Measurements from ENCODE around the gene CHAC1.
"Not testable (repeated sequence)": the region's sequence is repeated elsewhere in the genome, so short reads cannot be mapped to it uniquely, and the experiment has no call there.

The CHAC1 gene

GRCh38 chr15:40957041-40957555, 3.8 kb downstream of the CHAC1 start:
- H3K4me1 ChIP-seq (ENCODE audit: control insufficient read depth, insufficient read depth, low read length): peaks cover 7% of the 10 kb centered on the region
- no peaks in the 10 kb centered on the region for H3K9me3 ChIP-seq (ENCODE audit: control insufficient read depth, insufficient read depth, low read length)
- H3K4me3 ChIP-seq (ENCODE audit: low read length): no peak overlapping the region
- no peak overlapping the region for H3K27ac ChIP-seq (ENCODE audit: low read length)
- no CpG with 5 or more reads among the region's 4 CpGs for WGBS (ENCODE audit: insufficient coverage, insufficient read length)
- no peak for DNase-seq (ENCODE audit: low read depth, low spot score)
- H3K36me3 ChIP-seq (ENCODE audit: control insufficient read depth, insufficient read depth, low read length): peaks cover 18% of the 10 kb centered on the region
- H3K27me3 ChIP-seq (ENCODE audit: control insufficient read depth, insufficient read depth, low read length): no peaks in the 10 kb centered on the region

- no peak overlapping the region for H3K27ac ChIP-seq (ENCODE audit: low read length)
- no peak overlapping the region for H3K4me3 ChIP-seq (ENCODE audit: low read length)
- peaks cover 7% of the 10 kb centered on the region for H3K4me1 ChIP-seq (ENCODE audit: control insufficient read depth, insufficient read depth, low read length)
- no peak for DNase-seq (ENCODE audit: low read depth, low spot score)
- H3K36me3 ChIP-seq (ENCODE audit: control insufficient read depth, insufficient read depth, low read length): peaks cover 18% of the 10 kb centered on the region
- H3K27me3 ChIP-seq (ENCODE audit: control insufficient read depth, insufficient read depth, low read length): no peaks in the 10 kb centered on the region
- no peaks in the 10 kb centered on the region for H3K9me3 ChIP-seq (ENCODE audit: control insufficient read depth, insufficient read depth, low read length)
- no CpG with 5 or more reads among the region's 9 CpGs for WGBS (ENCODE audit: insufficient coverage, insufficient read length)
These were observed 4.3 kb downstream of the CHAC1 start for GRCh38 chr15:40957581-40958051.

GRCh38 chr15:40958146-40958545, 4.9 kb downstream of the CHAC1 start:
- no CpG with 5 or more reads among the region's 6 CpGs for WGBS (ENCODE audit: insufficient coverage, insufficient read length)
- Histone ChIP-seq H3K4me3 (ENCODE audit: low read length) (no peak overlapping the region), H3K9me3 (ENCODE audit: control insufficient read depth, insufficient read depth, low read length) (no peaks in the 10 kb centered on the region), H3K4me1 (ENCODE audit: control insufficient read depth, insufficient read depth, low read length) (peaks cover 7% of the 10 kb centered on the region), H3K36me3 (ENCODE audit: control insufficient read depth, insufficient read depth, low read length) (peaks cover 18% of the 10 kb centered on the region), H3K27ac (ENCODE audit: low read length) (no peak overlapping the region), H3K27me3 (ENCODE audit: control insufficient read depth, insufficient read depth, low read length) (no peaks in the 10 kb centered on the region)
- DNase-seq (ENCODE audit: low read depth, low spot score): no peak

GRCh38 chr15:40958723-40959122, 5.5 kb downstream of the CHAC1 start:
- no CpG with 5 or more reads among the region's 8 CpGs for WGBS (ENCODE audit: insufficient coverage, insufficient read length)
- no peak for DNase-seq (ENCODE audit: low read depth, low spot score)
- Histone ChIP-seq H3K36me3 (ENCODE audit: control insufficient read depth, insufficient read depth, low read length) (peaks cover 18% of the 10 kb centered on the region), H3K4me1 (ENCODE audit: control insufficient read depth, insufficient read depth, low read length) (peaks cover 7% of the 10 kb centered on the region), H3K27me3 (ENCODE audit: control insufficient read depth, insufficient read depth, low read length) (no peaks in the 10 kb centered on the region), H3K27ac (ENCODE audit: low read length) (no peak overlapping the region), H3K4me3 (ENCODE audit: low read length) (no peak overlapping the region), H3K9me3 (ENCODE audit: control insufficient read depth, insufficient read depth, low read length) (no peaks in the 10 kb centered on the region)

- WGBS (ENCODE audit: insufficient coverage, insufficient read length): no CpG with 5 or more reads among the region's 22 CpGs
- peaks cover 18% of the 10 kb centered on the region for H3K36me3 ChIP-seq (ENCODE audit: control insufficient read depth, insufficient read depth, low read length)
- no peak overlapping the region for H3K4me3 ChIP-seq (ENCODE audit: low read length)
- H3K27me3 ChIP-seq (ENCODE audit: control insufficient read depth, insufficient read depth, low read length): no peaks in the 10 kb centered on the region
- H3K4me1 ChIP-seq (ENCODE audit: control insufficient read depth, insufficient read depth, low read length): peaks cover 2% of the 10 kb centered on the region
- no peak for DNase-seq (ENCODE audit: low read depth, low spot score)
- H3K9me3 ChIP-seq (ENCODE audit: control insufficient read depth, insufficient read depth, low read length): no peaks in the 10 kb centered on the region
- H3K27ac ChIP-seq (ENCODE audit: low read length): no peak overlapping the region
These were observed 6.3 kb downstream of the CHAC1 start for GRCh38 chr15:40959331-40960141.

- H3K27ac ChIP-seq (ENCODE audit: low read length): no peak overlapping the region
- H3K27me3 ChIP-seq (ENCODE audit: control insufficient read depth, insufficient read depth, low read length): no peaks in the 10 kb centered on the region
- WGBS (ENCODE audit: insufficient coverage, insufficient read length): no CpG with 5 or more reads among the region's 16 CpGs
- H3K4me1 ChIP-seq (ENCODE audit: control insufficient read depth, insufficient read depth, low read length): peaks cover 2% of the 10 kb centered on the region
- no peaks in the 10 kb centered on the region for H3K9me3 ChIP-seq (ENCODE audit: control insufficient read depth, insufficient read depth, low read length)
- no peak for DNase-seq (ENCODE audit: low read depth, low spot score)
- no peak overlapping the region for H3K4me3 ChIP-seq (ENCODE audit: low read length)
- peaks cover 13% of the 10 kb centered on the region for H3K36me3 ChIP-seq (ENCODE audit: control insufficient read depth, insufficient read depth, low read length)
These were observed 7.0 kb downstream of the CHAC1 start for GRCh38 chr15:40960151-40960885.

GRCh38 chr15:40960925-40961324, 7.7 kb downstream of the CHAC1 start:
- WGBS (ENCODE audit: insufficient coverage, insufficient read length): no CpG with 5 or more reads among the region's 11 CpGs
- DNase-seq (ENCODE audit: low read depth, low spot score): no peak
- Histone ChIP-seq H3K27ac (ENCODE audit: low read length) (no peak overlapping the region), H3K27me3 (ENCODE audit: control insufficient read depth, insufficient read depth, low read length) (no peaks in the 10 kb centered on the region), H3K36me3 (ENCODE audit: control insufficient read depth, insufficient read depth, low read length) (peaks cover 7% of the 10 kb centered on the region), H3K4me1 (ENCODE audit: control insufficient read depth, insufficient read depth, low read length) (peaks cover 2% of the 10 kb centered on the region), H3K4me3 (ENCODE audit: low read length) (no peak overlapping the region), H3K9me3 (ENCODE audit: control insufficient read depth, insufficient read depth, low read length) (no peaks in the 10 kb centered on the region)

- DNase-seq (ENCODE audit: low read depth, low spot score); H3K4me1 ChIP-seq (ENCODE audit: control insufficient read depth, insufficient read depth, low read length): not testable (repeated sequence)
- WGBS (ENCODE audit: insufficient coverage, insufficient read length): no CpG with 5 or more reads among the region's 25 CpGs
These were observed 8.5 kb downstream of the CHAC1 start for GRCh38 chr15:40961740-40962139.

GRCh38 chr15:40962317-40962716, 9.0 kb downstream of the CHAC1 start:
- not testable (repeated sequence) for H3K36me3 ChIP-seq (ENCODE audit: control insufficient read depth, insufficient read depth, low read length); H3K4me1 ChIP-seq (ENCODE audit: control insufficient read depth, insufficient read depth, low read length); H3K9me3 ChIP-seq (ENCODE audit: control insufficient read depth, insufficient read depth, low read length); DNase-seq (ENCODE audit: low read depth, low spot score); H3K4me3 ChIP-seq (ENCODE audit: low read length); H3K27ac ChIP-seq (ENCODE audit: low read length); H3K27me3 ChIP-seq (ENCODE audit: control insufficient read depth, insufficient read depth, low read length)
- WGBS (ENCODE audit: insufficient coverage, insufficient read length): no CpG with 5 or more reads among the region's 14 CpGs

More at GRCh38 chr15:40961740-40962139, 8.5 kb downstream of the CHAC1 start:
- not testable (repeated sequence) for H3K27ac ChIP-seq (ENCODE audit: low read length); H3K4me3 ChIP-seq (ENCODE audit: low read length); H3K27me3 ChIP-seq (ENCODE audit: control insufficient read depth, insufficient read depth, low read length); H3K36me3 ChIP-seq (ENCODE audit: control insufficient read depth, insufficient read depth, low read length); H3K9me3 ChIP-seq (ENCODE audit: control insufficient read depth, insufficient read depth, low read length)

- H3K9me3 ChIP-seq (ENCODE audit: control insufficient read depth, insufficient read depth, low read length): no peaks in the 10 kb centered on the region
- H3K4me1 ChIP-seq (ENCODE audit: control insufficient read depth, insufficient read depth, low read length): peaks cover 4% of the 10 kb centered on the region
- H3K27me3 ChIP-seq (ENCODE audit: control insufficient read depth, insufficient read depth, low read length): no peaks in the 10 kb centered on the region
- DNase-seq (ENCODE audit: low read depth, low spot score): no peak
- no peaks in the 10 kb centered on the region for H3K36me3 ChIP-seq (ENCODE audit: control insufficient read depth, insufficient read depth, low read length)
- H3K4me3 ChIP-seq (ENCODE audit: low read length): no peak overlapping the region
- no peak overlapping the region for H3K27ac ChIP-seq (ENCODE audit: low read length)
- WGBS (ENCODE audit: insufficient coverage, insufficient read length): no CpG with 5 or more reads among the region's 12 CpGs
These were observed 9.9 kb downstream of the CHAC1 start for GRCh38 chr15:40963201-40963600.
